Activated T-cell treated with anti-CD3 and anti-CD28 coated beads, Interleukin-2, amount 50 U/mL, for 72 hours (primary cell): ENCODE measurements around the gene DNAH9. TPM values are rescaled to one million over a fixed set of nuclear protein-coding genes. Genes with fewer than 3 reads are reported as not detected.

Experiments used
- ATAC-seq, 2 donors: fragments of 150-1000 bp; cut with Tn5 transposase; replicated peaks in 1 of 2; 2 replicates each; pipeline ENCODE4 v1.10.0; 2021; ENCODE audit warnings: moderate library complexity in 2 of 2, mild to moderate bottlenecking in 1 of 2
- DNase-seq, 2 donors: peaks; one replicate each; pipeline ENCODE4 v3.0.0; 2021 to 2022; ENCODE audit warnings: mixed read lengths in 1 of 2
- H3K27ac Mint-ChIP-seq: one replicate; pipeline ENCODE4 v1.8.0; 2022; ENCODE audit warnings: mild to moderate bottlenecking, moderate library complexity, mixed read lengths
- H3K27me3 Mint-ChIP-seq: one replicate; pipeline ENCODE4 v1.8.0; 2022; ENCODE audit warnings: low read depth, mixed read lengths
- H3K36me3 Mint-ChIP-seq, 2 donors: one replicate each; pipeline ENCODE4 v1.8.0; 2022; ENCODE audit warnings: mixed read lengths in 2 of 2, mild to moderate bottlenecking in 1 of 2; ENCODE audit not compliant: insufficient read depth in 2 of 2
- H3K4me1 Mint-ChIP-seq: one replicate; pipeline ENCODE4 v1.8.0; 2022; ENCODE audit warnings: low read depth, mixed read lengths
- H3K4me3 Mint-ChIP-seq, 2 donors: one replicate each; pipeline ENCODE4 v1.8.0; 2022; ENCODE audit warnings: mild to moderate bottlenecking in 2 of 2, mixed read lengths in 2 of 2, moderate library complexity in 2 of 2
- H3K9me3 Mint-ChIP-seq, 2 donors: one replicate each; pipeline ENCODE4 v1.8.0; 2022; ENCODE audit warnings: mixed read lengths in 2 of 2
- total RNA-seq, 2 donors: library from RNA; stranded (reverse); gene quantifications; one replicate each; pipeline ENCODE4 v1.2.3, GENCODE V29; 2022

The DNAH9 gene
- total RNA-seq, 2 donors from 2014 or later: not detected

DNA sequence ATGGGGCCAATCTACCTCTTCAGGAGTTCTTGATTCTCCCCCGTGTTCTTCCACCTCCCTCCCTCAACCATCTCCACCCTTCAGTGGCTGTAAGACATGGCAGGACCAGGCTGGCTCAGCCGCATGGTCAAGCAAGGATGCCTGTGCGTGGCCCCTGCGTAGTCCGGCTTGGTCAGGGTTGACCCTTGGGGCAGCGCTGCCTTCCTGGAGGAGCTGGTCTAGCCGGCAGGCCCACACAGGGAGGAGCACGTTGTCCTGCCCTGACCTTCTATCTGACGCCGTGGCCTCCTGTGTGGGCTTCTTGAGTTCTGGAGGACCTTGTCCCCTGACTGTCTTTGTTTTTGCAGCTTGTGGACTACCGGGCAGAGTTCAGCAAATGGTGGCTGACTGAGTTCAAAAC lies 169.8 kb downstream of the DNAH9 start:
- Mint-ChIP-seq H3K27me3 (no peaks in the 10 kb centered on the region), H3K4me1 (no peaks in the 10 kb centered on the region), H3K27ac (no peak overlapping the region), H3K9me3 (peaks cover 0 to 4% of the 10 kb centered on the region in 2 donors), H3K36me3 (no peaks in the 10 kb centered on the region), H3K4me3 (no peak overlapping the region)
- DNase-seq: no peak
- ATAC-seq: no peak

DNA sequence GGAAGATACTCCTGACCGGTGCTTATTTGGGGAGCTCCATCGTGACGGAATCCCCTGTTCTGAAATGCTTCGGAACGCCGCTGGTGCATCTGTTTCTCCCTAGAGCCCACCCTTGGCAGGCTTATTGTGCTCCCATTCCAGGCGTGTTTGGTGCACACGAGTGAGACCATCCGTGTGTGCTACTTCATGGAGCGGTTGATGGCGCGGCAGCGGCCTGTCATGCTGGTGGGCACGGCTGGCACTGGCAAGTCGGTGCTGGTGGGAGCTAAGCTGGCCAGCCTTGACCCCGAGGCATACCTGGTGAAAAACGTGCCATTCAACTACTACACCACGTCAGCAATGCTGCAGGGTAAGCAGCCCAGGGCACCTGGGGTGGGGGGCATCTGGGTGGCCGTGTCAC lies 170.7 kb downstream of the DNAH9 start:
- no peak for ATAC-seq

DNA sequence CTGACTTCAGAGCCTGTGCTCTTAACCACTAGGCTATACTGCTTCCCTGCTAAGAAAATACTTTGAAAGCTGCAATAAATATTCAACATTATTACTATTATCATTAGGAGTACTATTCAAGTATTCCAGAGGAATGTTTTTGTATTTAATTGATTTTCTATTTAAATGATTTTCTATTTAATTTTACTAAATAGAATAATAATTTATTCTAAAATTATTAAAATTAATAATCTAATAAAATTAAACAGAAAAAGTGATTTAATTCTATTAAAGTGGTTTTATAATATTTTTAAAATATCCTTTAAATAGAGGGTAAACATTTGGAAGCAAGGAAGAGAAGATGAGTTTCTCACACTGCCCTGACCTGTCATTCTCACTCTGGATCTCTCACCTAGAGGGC lies 173.8 kb downstream of the DNAH9 start:
- H3K4me3 Mint-ChIP-seq: no peak overlapping the region
- no peaks in the 10 kb centered on the region for H3K36me3 Mint-ChIP-seq
- no peaks in the 10 kb centered on the region for H3K4me1 Mint-ChIP-seq
- no peak overlapping the region for H3K27ac Mint-ChIP-seq
- no peaks in the 10 kb centered on the region for H3K27me3 Mint-ChIP-seq
- DNase-seq (no peak), ATAC-seq (no peak)
- peaks cover 0 to 2% of the 10 kb centered on the region in 2 donors for H3K9me3 Mint-ChIP-seq

More for the DNA sequence above, 170.7 kb downstream of the DNAH9 start:
- peaks cover 0 to 2% of the 10 kb centered on the region in 2 donors for H3K9me3 Mint-ChIP-seq
- no peak overlapping the region for H3K27ac Mint-ChIP-seq
- no peaks in the 10 kb centered on the region for H3K4me1 Mint-ChIP-seq
- H3K4me3 Mint-ChIP-seq: no peak overlapping the region
- no peak for DNase-seq
- no peaks in the 10 kb centered on the region for H3K27me3 Mint-ChIP-seq
- no peaks in the 10 kb centered on the region for H3K36me3 Mint-ChIP-seq

DNA sequence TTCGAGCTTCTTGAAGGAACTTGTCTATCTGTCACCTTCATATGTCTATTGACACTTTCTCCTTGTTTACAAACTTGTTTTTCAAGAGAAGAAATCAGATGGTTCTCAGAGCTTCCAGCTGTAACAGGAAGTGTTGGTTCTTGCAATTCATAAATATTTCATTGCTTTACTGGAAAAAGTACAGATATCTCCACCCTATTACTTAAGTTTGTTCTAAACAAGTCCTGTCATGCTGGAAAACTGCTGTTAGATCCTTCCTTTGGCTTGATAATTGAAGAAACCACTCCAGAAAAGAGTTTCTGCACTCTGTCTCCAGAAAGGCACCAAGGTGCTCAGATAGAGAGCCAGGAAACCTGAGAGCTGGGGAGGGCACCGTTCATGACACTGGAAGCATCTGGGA lies 181.6 kb downstream of the DNAH9 start:
- Mint-ChIP-seq H3K36me3 (peaks cover 2 to 3% of the 10 kb centered on the region in 2 donors), H3K4me1 (no peaks in the 10 kb centered on the region), H3K27ac (no peak overlapping the region), H3K9me3 (peaks cover 5 to 16% of the 10 kb centered on the region in 2 donors), H3K4me3 (no peak overlapping the region), H3K27me3 (no peaks in the 10 kb centered on the region)
- DNase-seq (no peak), ATAC-seq (no peak)

DNA sequence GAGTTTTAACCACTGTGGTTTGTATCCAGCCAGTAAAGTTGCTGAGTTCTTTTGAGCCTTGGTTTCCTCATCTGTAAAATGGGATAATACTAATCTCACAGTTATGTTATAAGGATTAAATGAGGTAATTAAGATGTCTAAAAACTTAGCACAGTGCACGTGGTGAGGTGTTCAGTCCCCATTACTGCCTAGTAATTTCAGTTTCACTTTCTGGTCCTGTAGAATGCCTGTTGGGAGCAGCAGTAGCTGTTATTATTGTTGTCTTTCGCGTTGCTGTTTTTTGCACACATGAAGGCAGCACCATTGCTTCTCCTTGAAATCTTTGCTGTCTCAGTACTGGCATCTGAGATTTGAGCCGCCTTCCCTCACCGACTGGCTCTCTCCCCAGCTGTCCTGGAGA lies 182.4 kb downstream of the DNAH9 start:
- no peak for ATAC-seq
- no peak overlapping the region for H3K4me3 Mint-ChIP-seq
- H3K27ac Mint-ChIP-seq: no peak overlapping the region

DNA sequence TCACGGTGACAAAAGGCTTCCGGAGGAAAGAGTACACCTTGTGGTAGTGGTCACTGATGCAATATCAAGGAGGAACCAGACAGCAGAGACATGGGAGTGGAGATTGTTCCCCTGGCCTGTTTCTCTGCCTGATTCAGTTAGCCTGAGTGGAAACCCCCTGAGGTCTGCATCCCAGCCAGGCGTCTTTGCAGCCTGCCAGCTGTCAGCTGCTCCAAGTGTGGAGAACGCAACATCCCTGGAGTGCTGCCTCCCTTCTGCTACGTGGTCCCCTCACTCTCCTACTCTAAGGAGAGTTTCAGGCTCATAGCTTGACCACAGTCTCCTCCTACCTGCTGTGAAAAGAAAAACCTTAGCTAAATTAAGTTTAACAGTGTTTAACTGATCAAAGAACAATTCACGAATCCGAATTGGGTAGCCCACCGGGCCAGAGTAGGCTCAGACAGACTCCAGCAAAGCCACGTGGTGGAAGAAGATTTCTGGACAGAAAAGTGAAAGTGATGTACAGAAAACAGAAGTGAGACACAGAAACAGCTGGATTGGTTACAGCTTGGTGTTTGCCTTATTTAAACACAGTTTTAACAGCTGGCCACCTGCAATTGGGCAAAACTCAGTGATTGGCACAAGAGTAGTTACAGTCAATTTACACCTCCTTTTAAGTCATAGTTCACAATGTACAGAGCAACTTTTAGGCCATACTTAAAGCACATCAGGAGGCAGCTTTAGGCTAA lies 188.6 kb downstream of the DNAH9 start:
- DNase-seq (no peak), ATAC-seq (no peak)
- no peak overlapping the region for H3K4me3 Mint-ChIP-seq
- H3K4me1 Mint-ChIP-seq: no peaks in the 10 kb centered on the region
- peaks cover 0 to 6% of the 10 kb centered on the region in 2 donors for H3K36me3 Mint-ChIP-seq
- peaks cover 5 to 15% of the 10 kb centered on the region in 2 donors for H3K9me3 Mint-ChIP-seq
- H3K27me3 Mint-ChIP-seq: no peaks in the 10 kb centered on the region
- no peak overlapping the region for H3K27ac Mint-ChIP-seq

More for the DNA sequence above, 182.4 kb downstream of the DNAH9 start:
- Mint-ChIP-seq H3K36me3 (peaks cover 2 to 3% of the 10 kb centered on the region in 2 donors), H3K27me3 (no peaks in the 10 kb centered on the region), H3K4me1 (no peaks in the 10 kb centered on the region), H3K9me3 (peaks cover 5 to 17% of the 10 kb centered on the region in 2 donors)
- no peak for DNase-seq

DNA sequence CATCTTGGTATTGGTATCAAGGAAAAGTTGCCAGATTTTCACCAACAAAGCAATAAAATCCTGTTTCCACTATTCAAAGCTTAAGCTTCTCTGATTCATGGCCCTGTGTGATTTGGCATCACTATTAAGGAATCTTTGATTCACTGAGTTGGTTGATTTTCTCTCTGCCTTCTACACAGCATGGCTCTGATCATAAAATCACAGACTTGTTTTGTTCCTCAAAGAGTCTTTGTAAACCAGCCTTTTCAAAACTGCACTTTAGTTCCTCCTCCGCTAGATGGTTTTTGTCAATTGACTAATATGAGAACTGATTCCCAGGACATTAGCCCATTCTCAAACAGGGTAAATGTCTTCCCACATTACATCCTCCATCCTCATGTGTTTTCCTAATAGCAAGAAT lies 197.6 kb downstream of the DNAH9 start:
- Mint-ChIP-seq H3K27ac (no peak overlapping the region), H3K4me3 (no peak overlapping the region), H3K4me1 (no peaks in the 10 kb centered on the region), H3K9me3 (peaks cover 0 to 8% of the 10 kb centered on the region in 2 donors), H3K27me3 (no peaks in the 10 kb centered on the region), H3K36me3 (no peaks in the 10 kb centered on the region)
- no peak for ATAC-seq
- no peak for DNase-seq

DNA sequence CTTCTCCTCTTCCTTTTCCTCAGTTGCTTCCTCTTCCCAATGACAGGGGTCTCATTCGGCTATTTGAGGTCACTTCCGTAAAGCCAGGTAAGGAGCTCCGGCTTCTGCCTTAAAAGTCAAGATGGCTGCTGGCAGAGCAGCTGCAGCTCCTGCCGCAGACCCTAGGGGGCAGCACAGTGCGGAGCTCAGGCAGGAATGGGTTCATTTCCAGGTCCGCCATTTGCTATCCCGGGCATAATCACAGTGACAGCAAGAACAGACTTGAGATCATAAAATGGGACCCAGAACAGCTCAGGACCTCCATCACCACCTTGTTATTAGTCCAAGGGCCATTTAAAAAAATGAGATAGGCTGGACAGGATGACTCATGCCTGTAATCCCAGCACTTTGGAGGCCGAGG lies 199.5 kb downstream of the DNAH9 start:
- DNase-seq (no peak), ATAC-seq (no peak)
- no peaks in the 10 kb centered on the region for H3K36me3 Mint-ChIP-seq
- H3K4me3 Mint-ChIP-seq: no peak overlapping the region
- peaks cover 0 to 6% of the 10 kb centered on the region in 2 donors for H3K9me3 Mint-ChIP-seq
- H3K27ac Mint-ChIP-seq: no peak overlapping the region
- no peaks in the 10 kb centered on the region for H3K27me3 Mint-ChIP-seq
- no peaks in the 10 kb centered on the region for H3K4me1 Mint-ChIP-seq

DNA sequence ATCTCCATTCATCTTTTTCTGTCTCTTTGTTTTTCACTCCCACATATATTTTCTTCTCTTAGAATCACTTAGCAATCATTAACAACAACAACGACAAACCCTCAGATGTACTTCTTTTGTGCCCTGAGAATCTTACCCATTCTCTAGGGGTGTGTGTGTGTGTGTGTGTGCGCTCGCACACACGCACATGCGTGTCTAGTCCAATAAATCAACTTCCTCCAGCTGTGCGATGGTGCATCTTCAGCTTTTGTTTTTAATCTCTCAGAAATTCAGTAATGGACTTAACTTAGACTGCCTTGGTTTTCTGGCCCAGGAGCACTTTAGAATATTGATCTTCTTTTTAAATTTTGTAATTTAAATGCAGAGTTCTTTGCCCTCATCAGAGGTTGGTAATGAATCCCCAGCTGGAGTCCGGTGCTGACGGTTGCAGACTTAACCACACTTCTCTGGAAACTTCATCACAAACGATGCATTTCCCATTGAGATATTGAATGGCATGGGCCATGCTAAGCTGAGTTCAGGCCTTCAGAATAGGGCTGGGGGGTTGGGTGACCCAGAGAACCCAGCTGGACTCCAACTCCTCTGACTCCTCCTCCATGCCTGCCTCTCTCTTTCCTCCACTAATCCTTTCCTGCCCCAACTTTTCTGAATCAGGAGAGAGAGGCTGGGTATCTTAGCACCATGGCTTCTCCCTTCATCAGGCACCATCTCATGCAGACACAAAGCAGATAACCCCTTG lies 205.1 kb downstream of the DNAH9 start:
- no peak for ATAC-seq
- Mint-ChIP-seq H3K4me3 (no peak overlapping the region), H3K9me3 (peaks cover 0 to 2% of the 10 kb centered on the region in 2 donors), H3K27ac (no peak overlapping the region), H3K27me3 (no peaks in the 10 kb centered on the region), H3K36me3 (no peaks in the 10 kb centered on the region), H3K4me1 (no peaks in the 10 kb centered on the region)
- DNase-seq: no peak

DNA sequence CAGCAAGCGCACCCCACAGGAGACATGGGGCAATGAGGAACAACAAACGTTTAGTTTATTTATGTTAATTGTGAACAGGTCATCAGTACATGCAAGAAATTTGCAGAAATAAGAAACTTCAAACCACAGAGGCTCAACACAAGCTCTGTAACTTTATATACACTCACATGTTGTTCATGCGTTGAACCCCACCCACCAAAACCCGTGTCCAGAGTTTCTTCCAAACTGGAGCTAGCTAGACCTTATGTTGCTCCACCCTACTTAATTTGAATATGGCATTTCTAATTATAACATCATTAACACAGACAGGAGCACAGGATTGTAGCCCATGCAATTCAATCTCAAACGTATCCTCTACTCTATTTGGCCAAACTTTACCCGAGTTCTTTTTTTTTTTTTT lies 206.9 kb downstream of the DNAH9 start:
- no peaks in the 10 kb centered on the region for H3K36me3 Mint-ChIP-seq

DNA sequence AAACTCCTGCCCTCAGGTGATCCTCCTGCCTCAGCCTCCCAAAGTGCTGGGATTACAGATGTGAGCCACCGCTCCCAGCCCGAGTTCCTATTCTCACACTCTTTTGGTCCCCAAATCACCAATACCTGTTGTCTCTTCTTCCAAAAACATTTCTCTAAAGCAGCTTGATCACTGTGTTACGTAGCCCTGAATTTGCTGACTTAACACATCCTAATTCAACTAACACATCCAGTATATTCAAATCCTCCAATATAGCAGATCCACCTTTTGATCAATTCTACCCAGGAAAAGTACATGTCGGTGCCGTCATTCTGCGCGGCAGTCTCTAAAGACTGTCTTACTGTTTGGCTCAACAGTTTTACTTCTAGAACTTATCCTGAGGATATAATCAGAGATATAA lies 207.7 kb downstream of the DNAH9 start:
- no peak for ATAC-seq
- peaks cover 3% of the 10 kb centered on the region in 2 donors for H3K9me3 Mint-ChIP-seq
- no peak overlapping the region for H3K27ac Mint-ChIP-seq
- H3K36me3 Mint-ChIP-seq: no peaks in the 10 kb centered on the region
- no peak for DNase-seq
- H3K27me3 Mint-ChIP-seq: no peaks in the 10 kb centered on the region
- H3K4me3 Mint-ChIP-seq: no peak overlapping the region
- H3K4me1 Mint-ChIP-seq: no peaks in the 10 kb centered on the region

More for the DNA sequence above, 206.9 kb downstream of the DNAH9 start:
- no peak for ATAC-seq
- no peak for DNase-seq
- H3K4me1 Mint-ChIP-seq: no peaks in the 10 kb centered on the region
- H3K9me3 Mint-ChIP-seq: peaks cover 0 to 3% of the 10 kb centered on the region in 2 donors
- H3K27ac Mint-ChIP-seq: no peak overlapping the region
- H3K4me3 Mint-ChIP-seq: no peak overlapping the region
- no peaks in the 10 kb centered on the region for H3K27me3 Mint-ChIP-seq

DNA sequence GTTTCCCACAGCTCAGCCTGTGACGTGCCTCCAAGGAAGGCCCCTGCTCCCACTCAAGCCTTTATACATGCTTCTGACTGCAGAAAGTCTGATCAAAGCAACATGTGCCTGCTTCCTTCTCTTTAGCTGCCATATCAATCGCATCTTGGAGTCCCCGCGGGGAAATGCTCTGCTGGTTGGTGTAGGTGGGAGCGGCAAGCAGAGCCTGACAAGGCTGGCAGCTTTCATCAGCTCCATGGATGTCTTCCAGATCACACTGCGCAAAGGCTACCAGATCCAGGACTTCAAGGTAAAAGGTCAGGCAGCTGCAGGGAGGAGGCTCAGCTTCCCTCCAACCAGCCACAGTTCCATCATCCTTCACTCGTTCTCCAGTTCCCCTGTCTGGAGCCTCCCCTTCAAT lies 209.3 kb downstream of the DNAH9 start:
- Mint-ChIP-seq H3K4me1 (no peaks in the 10 kb centered on the region), H3K4me3 (no peak overlapping the region), H3K36me3 (no peaks in the 10 kb centered on the region), H3K9me3 (peaks cover 3% of the 10 kb centered on the region in 2 donors), H3K27me3 (no peaks in the 10 kb centered on the region), H3K27ac (no peak overlapping the region)
- no peak for ATAC-seq
- DNase-seq: no peak

DNA sequence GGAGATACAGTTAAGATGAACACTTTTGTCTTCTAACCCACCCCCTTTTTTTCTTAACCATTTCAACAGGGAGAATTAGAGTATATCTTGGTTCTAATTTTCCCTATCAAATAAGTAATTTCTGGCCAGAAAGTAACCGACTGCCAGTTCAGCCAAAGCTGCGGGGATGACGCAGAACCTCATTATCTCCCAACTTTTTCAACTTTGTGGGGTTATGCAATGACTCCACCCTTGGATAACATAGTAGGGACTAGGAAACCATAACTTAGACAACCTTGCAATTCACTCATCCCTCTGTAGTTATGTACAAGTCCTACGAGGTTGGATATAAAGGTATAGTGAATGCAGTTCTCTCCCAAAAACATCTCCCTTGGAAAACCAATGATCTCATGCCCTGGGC lies 215.0 kb downstream of the DNAH9 start:
- Mint-ChIP-seq H3K9me3 (peaks cover 2 to 5% of the 10 kb centered on the region in 2 donors), H3K36me3 (no peaks in the 10 kb centered on the region), H3K27ac (no peak overlapping the region), H3K4me3 (no peak overlapping the region), H3K4me1 (no peaks in the 10 kb centered on the region), H3K27me3 (no peaks in the 10 kb centered on the region)
- ATAC-seq (no peak), DNase-seq (no peak)
